CD4-positive, alpha-beta T cell treated with Interleukin-4 for 4 hours (primary cell): Measurements from ENCODE around the gene OSBPL7.
A peak's percentile ranks its signal among the peaks of the same experiment; 100 is the strongest.

ENCODE experiments used
- DNase-seq: peaks from one replicate; pipeline ENCODE4 v3.0.0-alpha.2; 2020

OSBPL7 gene

DNA sequence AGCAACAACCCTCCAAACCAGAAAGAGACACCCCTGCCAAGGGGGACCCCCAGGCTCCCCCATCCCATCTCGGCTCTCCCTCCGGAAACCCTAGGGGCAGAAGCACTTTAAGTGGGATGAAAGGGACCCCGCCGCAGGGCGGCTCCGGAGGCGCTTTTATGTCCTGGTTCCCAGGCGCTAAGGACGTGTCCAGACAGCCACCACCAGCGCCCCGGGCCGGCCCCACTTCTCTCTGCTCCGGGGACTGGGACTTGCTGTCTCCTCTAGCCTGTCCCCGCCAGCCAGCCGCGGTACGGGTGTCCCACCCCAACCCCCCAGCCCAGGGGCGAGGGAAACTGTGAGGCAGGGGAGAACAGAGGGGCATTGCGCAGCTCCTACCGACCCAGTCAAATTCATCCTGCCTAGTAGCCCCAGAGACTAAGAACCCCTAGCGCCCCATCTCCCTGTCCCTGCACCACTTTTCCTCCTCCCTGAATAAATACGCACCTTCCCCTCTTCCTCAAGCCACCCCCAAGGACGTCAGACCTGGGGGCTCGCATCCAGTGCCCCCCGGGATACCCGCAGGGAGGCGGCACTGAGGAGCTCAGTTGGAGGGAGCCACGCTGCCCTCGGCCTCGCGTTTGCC lies 25.2 kb upstream of the OSBPL7 start:
- DNase-seq, result no peak

DNA sequence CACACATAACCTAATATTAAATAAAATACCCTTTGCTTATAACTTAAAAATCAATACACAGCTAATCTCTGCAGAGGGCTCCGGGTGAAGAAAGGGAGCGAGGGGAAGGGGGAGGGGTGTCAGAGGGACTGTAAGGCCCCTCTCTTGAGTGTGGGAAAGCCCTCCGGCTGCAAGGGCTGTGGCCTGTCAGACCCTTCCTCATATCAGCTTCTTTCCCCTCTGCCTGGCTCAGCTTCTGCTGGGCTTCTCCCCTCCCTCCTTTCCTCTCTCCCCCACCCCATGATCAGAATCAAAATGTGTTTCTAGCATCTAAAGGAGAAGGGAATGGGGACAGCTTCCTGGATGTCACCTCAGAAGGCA lies 24.1 kb upstream of the OSBPL7 start:
- DNase-seq, result no peak

DNA sequence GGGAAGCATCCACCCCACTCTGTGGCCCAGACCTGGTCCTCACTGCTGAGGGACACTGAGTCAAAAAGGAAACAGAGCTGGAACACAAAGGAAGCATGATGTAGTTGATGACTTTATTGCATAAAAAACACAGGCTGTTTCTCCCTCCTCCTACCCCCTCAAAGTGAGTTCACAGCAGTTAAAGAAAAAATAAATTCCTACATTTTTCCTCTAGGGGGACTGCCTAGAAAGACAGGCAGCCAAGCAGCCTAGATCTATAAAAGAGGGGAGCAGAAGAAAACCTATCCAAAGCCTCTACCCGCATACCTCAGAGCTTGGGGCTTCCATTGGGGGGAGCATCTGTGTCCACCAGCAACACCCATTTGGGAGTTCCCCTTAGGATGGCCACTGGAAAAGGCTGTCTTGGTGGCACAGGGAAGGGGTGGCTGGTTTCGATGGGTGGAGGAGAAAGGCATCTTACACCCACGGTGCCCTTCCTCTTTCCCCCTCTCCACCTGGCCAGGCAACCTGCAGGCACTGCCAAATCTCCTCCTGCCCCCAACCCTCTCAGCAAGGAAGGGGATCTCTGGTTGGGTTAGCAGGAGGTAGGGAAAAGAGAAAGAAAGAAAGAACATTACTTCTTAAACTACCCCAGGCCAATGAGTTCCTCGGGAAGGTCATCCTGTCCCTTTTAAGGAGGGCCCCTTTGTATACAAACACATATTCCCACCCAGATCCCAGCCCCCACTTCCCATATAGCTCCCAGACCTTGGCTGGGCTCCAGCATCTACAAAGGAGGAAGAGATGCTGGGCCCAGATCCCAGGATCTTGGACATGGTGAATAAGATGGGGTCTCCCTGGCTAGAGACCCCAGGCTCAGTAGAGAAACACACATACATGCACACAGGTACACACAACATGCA lies 23.5 kb upstream of the OSBPL7 start:
- DNase-seq, result no peak

- no peak for DNase-seq
These were observed 22.6 kb upstream of the OSBPL7 start for GRCh38 chr17:47844227-47844626.

- no peak for DNase-seq
These were observed 21.8 kb upstream of the OSBPL7 start for GRCh38 chr17:47843391-47843730.

GRCh38 chr17:47841488-47842291 lies 20.1 kb upstream of the OSBPL7 start:
- peak; percentile 15 for DNase-seq

DNA sequence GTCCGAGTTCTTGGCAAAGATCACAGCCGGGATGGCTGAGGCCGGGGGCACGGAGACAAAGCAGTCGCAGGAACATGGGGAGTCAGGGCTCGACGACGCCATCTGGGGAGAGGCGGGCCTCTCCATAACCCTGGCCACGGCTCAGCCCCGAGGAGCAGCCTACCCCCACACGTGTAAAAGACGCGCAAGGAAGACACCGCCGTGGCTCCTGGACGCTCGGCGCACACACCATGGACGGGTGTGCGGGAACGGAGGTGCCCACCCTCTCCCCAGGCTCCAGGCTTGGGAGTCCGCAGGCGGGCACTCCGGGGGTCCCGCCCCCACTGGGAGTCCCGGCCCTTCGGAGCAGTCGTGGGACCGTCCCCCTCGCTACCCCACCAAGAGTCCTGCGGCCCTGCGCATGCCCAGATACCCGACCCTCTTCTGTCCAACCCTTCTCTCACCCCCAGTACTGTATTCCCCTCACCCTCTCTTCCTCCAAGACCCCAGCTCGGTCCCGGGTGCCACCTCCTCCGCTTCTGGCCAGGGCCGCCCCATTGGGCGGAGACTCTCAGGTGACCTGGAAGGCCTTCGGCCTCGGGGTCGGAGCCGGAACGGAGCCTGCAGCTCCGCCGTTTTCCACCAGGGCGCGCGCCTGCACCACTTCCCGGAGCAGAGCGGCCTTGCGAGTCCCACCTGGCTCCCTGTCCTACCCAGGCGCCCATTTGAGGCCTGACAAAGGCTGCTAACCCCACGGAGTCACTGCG lies 19.3 kb upstream of the OSBPL7 start, which contains the start of gene SCRN2:
SCRN2 (minus strand) TSS at position 532 of the 746 bp plus-strand sequence; CDS start at position 102, 430 bp downstream.
- peak; percentile 86 for DNase-seq

DNA sequence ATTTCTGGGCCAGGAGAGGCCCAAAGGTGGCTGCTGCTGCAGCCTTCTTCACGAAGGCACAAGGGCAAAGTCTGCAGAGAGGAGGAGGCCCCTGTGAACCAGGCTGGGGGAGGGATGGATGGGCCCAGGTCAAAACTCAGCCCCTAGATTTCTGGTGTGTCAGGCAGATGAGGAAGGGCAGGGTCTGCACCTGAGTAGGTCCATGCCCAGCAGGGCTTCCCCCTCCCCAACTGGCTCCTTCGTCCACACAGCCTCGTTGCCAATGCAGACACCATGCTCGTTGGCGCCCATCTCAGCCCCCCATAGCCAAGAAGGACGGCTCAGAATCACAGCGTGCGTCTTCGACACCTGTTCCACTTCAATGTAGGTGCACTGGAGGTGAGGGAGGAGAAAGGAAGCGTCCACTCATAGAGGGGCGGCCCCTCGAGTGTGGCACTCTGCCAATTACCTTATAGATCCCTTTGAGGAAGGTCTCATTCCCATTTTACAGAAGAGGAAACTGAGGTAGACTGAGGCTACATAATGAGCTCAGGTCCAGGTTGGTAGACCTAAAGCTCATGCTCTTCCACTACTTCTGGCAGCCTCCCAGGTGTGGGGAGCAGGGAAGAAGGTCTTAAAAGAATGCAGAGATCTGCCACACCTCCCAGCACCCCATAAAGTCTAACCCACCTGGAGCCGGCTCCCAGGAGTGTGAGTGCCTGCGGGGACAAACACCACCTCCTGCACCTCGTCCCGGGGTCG lies 18.6 kb upstream of the OSBPL7 start:
- DNase-seq, result no peak

GRCh38 chr17:47839071-47839470 lies 17.5 kb upstream of the OSBPL7 start:
- DNase-seq, result no peak

- DNase-seq, result no peak
These were observed 17.0 kb upstream of the OSBPL7 start for GRCh38 chr17:47838636-47839035.

DNA sequence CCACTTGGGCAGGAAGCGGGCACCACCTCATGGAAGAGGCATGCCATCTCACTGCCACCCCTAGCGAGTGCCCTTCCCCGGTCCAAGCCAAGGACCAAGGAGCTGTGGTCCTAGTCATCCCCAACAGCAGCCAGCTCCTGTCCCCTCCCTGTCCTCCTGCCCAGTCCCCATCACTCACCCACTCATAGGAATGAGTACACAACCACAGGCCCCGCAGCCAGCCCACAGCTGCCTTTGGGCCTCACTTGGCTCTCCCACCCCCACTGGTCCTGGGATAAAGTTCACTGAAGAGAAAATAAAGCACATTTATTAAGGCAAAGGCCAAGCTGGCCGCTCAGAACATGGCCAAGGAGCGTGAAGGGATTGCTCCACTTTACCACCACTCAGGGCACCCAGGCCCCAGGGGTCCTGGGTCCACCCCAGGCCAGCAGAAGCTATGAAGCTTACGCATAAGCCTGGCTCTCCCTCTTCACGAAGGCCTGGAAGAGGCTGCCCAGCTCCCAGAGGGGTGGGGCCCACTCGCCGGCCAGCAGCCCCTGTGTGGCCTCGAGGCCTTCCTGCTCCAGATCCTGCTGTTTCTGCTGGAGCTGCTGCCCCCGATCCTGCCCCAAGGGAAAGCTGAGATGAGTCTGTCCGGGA lies 15.9 kb upstream of the OSBPL7 start:
- no peak for DNase-seq

DNA sequence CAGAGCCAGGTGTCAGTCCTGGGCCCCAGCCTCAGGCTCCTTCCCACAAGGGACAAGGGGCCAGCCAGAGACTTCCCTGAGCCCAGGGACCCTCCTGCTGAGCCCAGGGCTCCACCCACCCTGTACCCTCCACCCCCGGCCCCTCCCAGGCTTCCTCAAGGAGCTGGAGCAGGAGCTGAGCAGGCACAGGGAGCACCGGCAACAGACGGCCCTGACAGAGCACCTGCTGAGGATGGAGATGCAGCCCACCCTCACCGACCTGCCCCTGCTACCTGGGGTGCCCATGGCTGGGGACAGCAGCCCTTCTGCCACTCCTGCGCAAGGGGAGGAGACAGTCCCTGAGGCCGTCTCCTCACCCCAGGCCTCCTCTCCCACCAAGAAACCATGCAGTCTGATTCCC lies 15.0 kb upstream of the OSBPL7 start:
- no peak for DNase-seq

DNA sequence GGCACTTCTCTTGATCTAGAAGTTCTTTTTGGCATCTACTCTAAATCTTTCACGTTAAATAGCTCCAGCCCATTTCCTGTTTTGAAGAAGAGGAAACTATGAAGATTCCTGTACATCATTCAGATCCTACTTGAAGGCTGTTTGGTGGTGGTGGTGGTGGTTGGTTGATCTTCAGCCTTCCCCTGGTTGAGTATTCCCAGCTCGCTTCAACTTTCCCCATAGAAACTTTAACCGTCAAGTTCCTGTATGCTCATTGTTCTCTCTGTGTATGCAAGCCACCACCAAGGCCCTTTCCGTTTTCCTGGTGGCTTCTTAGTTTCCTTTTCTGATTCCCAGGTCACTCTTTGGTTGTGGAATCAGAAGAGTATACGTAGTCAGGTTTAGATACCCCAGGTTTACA lies 13.2 kb upstream of the OSBPL7 start:
- no peak for DNase-seq

GRCh38 chr17:47831934-47832327 lies 10.3 kb upstream of the OSBPL7 start:
- DNase-seq, result no peak

DNA sequence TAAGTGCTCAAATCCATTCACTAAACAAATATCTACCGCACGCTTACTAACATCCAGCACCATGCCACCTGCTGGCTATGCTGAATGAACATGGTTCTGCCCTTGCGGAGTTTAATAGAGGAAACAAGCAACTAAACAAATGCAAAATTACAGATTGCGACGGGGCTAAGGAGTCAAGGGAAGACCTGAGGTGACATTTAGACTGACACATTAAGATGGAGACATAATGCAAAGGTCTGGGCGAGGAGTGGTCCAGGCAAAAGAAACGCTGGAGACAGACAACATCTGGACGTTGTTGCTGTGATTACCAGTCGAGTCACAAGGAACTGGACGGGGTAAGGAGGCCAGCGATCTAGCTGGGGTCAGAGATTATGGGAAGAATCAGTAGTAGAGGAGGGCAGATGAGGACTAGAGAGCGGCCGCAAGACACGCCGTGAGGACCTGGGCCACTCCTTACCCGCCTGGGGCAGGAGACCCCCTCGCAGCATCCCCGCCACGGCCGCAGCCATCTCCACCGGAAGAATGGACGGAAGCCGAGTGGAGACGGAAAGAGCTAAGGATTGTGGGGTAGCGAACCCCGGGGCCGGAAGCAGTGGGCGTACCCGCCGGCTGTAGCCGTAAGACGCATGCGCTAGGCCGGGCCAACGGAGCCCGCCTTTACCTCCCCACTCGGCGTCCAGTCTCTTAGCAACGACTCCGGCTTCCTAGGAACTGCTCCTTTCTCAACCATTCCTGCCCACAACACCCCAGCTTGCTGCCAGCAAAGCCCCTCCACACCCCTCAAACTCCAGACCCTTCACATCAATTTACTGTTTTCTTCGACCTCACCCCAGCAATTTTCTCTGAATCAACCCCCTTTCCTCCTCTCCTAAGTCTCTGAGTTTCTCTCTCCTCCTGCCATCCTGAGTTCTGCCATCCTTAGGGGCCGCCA lies 9.7 kb upstream of the OSBPL7 start, which contains the start of the genes LRRC46 and MRPL10:
LRRC46 (plus strand) TSS at position 668 of the 931 bp plus-strand sequence. CDS start 320 bp downstream, outside the sequence.
MRPL10 (minus strand) TSS at position 539 of the 931 bp plus-strand sequence; CDS start at position 509, 30 bp downstream.
- DNase-seq, result peak; percentile 93

- DNase-seq, result no peak
These were observed 8.9 kb upstream of the OSBPL7 start for GRCh38 chr17:47830396-47831002.

GRCh38 chr17:47829870-47830269 lies 8.3 kb upstream of the OSBPL7 start:
- peak; percentile 96 for DNase-seq

DNA sequence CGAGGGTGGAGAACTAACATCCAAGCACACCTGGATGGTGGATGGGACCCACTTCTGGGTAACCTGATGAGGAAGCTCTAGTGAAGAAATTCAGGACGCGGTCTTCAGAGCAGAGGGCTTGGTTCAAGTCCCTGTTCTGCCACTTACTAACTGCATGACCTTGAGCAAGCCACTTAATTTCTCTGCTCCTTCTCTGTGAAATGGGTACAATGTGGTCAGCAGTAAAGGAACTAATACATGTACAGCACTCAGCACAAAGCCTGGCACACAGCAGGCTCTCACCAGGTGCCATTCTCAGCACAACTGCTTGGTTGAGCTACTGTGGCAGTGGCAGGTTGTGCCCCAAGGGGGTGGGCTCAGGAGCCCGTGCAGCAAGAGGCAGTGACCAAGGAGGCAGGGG lies 1.9 kb upstream of the OSBPL7 start:
- no peak for DNase-seq

- no peak for DNase-seq
These were observed 1.2 kb upstream of the OSBPL7 start for GRCh38 chr17:47822785-47823184.

DNA sequence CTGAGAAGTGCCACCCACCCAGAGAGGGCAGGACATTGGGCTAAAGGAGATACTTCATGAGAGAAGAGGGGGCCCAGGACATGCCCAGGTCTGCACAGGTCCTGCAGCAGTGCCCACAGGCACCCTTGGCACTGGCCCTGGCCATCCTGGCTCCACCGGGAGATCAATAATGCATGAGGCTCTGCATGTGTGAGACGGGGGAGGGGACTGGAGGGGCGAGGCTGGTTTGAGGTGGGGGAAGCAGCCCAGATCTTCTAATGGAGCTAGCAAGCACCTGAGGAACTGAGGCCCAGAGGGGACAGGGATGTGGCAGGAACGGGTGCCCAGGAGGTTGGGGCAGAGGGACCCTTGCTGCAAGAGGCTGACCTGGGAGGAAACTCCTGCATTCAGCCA lies 567 bp downstream of the OSBPL7 start:
- DNase-seq, result no peak
